ENCODE measurements around the gene CHMP6. TPM values are rescaled to one million over a fixed set of nuclear protein-coding genes. Genes with fewer than 3 reads are reported as not detected.

CHMP6 gene
- total RNA-seq, 1 donor from 2014 or later = 19.0 TPM

DNA sequence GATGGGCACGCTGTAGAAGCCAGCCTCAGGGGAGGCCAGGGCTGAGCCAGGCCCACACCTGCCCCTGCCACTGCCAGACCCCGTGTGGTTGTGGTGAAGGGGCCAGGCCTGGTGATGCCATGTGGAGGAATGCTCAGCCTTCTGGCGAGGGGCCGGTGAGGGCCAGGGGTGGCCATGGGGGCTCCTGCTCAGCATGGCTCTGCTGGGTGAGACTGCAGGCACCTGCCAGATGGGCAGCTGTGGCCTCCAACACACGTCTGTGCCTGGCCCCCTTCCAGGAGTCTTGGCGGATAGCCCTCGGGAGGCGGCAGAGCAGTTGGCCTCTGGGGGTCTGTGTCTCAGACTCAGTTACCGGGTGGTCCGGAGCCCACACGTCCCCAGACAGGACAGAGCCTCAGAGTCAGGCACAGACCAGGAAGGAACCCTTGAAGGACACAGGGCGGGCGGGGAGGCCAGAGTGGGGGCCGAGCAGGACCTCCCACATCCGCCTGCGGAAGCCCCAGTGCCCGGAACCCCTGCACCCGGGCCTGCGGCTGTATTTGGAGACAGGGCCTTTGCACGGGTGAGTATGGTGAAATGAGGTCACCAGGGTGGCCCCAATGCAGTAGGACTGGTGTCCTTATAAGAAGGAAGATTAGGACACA, 22.5 kb upstream of the CHMP6 start:
- DNase-seq (ENCODE audit: missing footprints) (no peak), ATAC-seq (peak; percentile 3)
- intact Hi-C loops (cut with DNase I) = no loop called here

DNA sequence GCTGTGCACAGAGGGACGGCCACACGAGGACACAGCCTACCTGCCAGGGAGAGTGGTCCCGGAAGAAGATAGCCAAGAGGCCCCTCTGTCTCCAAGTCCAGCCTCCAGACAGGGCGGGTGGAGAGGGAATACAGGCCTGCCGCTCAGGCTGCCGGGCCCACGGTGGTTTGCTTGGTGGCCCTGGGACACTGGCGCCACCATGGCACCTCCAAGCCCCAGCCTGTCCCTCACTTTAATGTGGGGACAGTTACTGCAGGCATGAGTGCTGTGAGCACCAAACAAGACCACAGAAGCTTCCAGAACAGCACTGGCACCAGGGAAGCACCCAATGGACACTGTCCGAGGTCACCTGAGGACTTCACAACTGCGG, 22.0 kb upstream of the CHMP6 start:
- intact Hi-C loops (cut with DNase I) = no loop called here
- ATAC-seq = no peak
- DNase-seq (ENCODE audit: missing footprints) = no peak

DNA sequence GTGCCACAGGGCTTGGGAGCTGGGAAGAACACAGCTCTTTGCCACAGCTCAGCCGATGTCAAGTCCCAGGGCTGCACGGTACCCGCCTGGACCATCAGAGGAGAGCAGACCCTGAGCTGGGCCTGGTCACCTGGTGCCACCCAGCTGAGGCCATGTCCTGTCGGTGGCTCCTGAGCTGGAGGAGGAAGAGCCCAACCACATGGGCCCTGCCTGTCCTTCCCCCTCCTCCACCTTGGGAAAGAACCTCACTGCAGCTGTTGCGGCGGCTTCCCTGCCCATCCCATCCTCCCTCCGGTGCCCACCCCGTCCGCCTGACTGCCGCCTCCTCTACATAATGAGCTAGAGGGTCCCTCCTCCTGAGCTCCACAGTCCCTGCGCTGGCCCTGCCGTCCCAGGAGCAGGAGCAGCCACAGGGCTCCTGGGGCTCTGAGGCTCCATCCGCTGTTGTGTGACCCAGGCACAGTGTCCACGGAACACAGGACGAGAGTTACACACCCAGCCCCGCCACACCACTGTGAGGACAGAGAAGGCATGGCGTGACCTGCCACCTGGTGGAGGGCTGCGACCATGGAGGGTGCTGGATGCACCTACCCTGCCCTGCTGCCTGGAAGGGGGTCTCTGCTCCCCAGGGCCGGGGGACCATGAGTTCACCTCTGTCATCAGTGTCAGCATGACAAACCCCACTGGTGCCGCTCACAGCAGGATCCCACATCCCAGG, 21.4 kb upstream of the CHMP6 start:
- DNase-seq (ENCODE audit: missing footprints) = no peak
- ATAC-seq = peak; percentile 71
- intact Hi-C loops (cut with DNase I) = no loop called here

DNA sequence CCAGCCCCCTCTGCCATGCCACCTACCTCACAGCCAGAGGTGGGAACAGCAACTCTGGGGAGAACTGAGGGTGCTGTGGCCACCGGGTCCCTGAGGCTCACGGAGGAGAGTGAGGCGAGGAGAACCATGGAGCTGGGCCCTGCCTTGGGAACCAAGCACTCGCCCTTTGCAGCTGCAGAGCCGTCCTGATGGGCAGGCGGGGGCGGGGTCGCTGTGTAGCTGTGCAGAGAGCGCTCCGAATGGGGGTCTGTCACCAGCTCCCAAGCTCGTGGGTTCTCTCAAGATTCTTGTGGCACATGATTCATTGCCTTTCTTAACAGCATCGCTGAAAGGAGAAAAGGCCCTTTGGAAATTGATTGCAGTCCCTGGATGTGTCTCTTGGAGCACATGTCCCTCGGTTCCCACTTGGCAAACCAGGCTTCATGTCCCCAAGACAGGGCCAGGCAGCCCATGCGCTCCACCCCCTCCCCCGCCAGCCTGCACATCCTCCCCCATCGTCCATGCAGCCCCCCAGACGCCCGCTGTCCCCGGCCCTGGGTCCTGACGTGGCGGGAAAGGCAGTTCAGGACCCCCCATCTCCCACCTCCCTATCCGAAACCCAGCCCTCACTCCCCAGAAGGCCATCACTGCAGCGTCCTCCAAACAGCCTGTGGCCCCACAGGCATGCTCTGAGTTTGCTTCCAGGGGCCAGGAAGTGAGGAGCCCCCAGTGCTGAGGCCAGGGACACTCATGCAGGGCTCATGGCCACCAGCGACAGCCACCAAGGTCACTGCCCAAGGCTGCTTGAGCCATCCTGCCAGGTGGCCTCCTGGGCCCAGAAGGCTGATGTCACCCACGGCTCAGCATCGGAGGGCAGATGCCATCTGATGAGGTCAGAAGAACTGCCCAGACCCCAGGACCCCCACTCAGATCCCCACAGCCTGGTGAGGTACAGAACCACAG, 20.6 kb upstream of the CHMP6 start:
- no peak for ATAC-seq
- DNase-seq (ENCODE audit: missing footprints) = no peak
- intact Hi-C loops (cut with DNase I) = no loop called here

DNA sequence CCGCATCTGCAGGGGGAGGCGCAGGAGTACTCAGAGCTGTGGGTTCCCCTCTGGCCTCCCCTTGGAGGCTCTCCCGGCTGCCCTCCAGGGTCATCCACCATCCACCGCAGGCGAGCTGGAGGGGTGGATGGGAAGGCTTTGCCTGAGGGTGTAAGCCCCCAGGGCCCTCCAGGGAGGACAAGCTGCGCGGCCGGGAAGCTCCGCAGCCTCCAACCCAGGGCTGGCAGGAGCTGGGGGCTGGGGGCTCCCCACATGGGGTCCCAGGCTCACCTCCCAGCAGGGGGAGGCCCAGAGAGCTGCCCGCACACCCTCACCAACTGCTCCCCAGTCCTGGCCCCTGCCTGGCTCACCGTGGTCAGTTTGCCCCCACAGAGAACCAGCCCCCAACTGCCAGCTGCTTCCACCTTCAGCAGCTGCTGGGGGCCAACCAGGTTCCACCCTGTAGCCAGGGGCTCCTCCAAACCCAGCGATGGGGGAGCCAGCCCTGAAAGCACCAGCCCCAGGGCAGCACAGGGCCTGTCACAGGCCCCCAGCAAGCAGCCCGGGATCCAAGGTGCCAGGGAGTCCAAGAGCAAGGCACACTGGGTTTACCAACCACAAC, 19.8 kb upstream of the CHMP6 start:
- intact Hi-C loops (cut with DNase I) = no loop called here
- no peak for DNase-seq (ENCODE audit: missing footprints)

DNA sequence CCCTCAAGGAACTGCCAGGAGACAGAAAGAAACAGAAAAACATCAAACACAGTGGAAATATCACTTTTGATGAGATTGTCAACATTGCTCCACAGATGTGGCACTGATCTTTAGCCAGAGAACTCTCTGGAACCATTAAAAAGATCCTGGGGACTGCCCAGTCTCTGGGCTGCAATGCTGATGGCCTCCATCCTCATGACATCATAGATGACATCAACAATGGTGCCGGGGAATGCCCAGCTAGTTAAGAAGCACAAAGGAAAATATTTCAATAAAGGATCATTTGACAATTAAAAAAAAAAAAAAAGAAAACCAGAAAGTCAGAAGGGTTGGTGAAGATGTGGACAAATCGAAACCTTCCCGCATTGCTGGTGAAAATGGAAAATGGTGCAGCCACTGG, 14.9 kb upstream of the CHMP6 start:
- intact Hi-C loops (cut with DNase I) = no loop called here
- DNase-seq (ENCODE audit: missing footprints) (no peak), ATAC-seq (no peak)

More for the DNA sequence above, 19.8 kb upstream of the CHMP6 start:
- ATAC-seq = no peak

DNA sequence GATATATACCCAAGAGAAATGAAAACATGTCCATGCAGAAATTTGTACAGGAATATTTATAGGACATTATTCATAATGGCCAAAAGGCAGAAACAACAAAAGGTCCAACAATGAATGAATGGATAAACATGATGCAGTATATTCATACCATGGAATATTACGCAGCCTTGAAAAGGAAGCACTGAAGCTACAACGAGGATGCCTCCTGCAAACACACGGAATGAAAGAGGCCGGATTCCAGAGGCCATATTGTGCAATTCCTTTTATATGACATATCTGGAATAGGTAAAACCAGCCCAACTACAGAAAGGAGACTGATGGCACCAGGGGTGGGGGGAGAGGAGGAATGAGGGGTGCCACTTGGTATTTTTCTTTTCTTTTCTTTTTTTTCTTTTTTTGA, 14.5 kb upstream of the CHMP6 start:
- DNase-seq (ENCODE audit: missing footprints) (no peak), ATAC-seq (no peak)
- intact Hi-C loops (cut with DNase I) = no loop called here

DNA sequence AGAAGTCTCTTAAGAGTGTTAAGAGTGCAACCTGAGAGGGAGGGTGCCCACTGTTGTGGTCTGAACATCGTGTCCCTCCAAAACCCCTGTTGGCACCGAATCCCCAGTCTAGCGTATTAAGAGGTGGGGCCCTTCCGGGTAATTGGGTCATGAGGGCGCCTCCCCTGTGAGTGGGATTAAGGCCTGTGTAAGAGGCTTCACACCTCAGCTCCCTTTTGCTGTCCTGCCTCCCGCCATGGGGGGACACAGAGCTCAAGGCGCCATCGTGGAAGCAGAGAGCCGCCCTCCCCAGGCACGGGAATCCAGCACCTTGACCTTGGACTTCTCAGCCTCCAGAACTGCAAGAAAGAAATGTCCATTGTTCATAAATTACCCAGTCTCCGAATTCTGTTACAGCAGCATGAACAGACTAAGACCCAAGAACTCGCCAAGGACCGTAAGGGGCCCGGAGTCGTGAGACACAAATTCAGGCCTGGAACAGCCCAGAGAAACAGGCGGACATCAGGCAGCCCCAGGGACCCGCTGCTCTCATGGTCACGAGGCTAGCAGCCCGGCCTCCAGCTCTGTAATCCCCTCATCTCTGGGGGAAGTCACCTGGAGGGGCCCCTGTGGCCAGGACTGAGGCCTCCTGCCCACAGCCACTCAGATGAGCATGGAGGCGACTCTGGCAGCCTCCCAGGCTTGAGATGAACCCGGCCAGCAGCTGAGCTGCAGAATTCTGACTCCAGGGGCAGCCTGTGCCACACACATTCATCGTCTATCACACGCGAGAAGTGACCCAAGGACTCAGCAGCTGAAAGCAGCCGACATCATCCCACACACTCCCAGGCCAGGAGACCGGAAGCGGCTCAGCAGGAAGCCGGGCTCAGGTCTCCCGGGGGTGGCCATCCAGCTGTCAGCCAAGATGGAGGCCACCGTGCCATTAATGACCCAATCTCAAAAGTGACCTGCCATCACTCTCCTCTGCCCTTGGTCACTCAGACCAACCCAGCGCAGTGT, 12.8 kb upstream of the CHMP6 start:
- DNase-seq (ENCODE audit: missing footprints) (no peak), ATAC-seq (no peak)
- intact Hi-C loops (cut with DNase I) = no loop called here

DNA sequence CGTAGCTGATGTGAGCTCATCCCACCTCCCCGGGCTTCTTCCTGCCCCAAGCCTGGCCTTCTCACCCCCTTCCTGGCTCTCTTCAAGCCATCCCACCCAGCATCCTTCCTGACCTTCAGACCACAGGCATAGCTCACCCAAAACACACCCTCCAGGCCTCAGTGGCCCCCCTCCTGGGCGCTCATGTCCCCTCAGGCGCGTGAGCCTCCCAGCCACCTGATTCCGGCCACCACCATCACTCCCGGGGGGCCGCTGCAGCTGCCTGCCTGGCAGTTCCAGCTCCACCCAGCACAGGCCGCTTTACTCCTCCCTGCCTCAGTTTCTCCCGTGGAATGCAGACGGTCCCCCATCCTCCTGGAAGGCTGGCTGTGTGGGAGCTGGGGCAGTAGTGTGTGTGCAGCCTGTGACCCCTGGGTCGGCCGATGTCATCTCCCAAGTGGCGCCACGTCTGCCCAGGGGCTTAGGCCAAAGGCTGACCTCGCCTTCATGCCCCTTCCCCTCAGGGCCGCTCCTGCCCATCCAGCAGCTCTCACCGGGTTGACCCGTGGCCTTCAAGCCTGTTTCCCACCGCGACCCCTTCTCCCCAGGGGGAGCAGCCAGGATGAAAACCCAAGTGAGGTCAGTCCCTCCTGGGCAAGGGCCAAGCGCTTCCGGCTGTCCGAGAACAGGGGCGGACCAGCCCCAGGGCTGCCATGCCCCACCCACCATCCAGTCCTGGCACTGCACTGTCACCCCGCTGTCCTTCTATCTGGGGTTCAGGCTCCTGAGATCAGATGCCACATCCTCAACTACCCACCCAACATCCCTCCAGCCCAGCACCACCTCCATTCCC, 11.9 kb upstream of the CHMP6 start:
- intact Hi-C loops (cut with DNase I) = loop anchor here (2.0 to 5.0 kb wide), 2 partner anchors 112 to 553 kb away; no protein-coding TSS in a partner anchor
- ATAC-seq (no peak), DNase-seq (ENCODE audit: missing footprints) (peak; percentile 50)

DNA sequence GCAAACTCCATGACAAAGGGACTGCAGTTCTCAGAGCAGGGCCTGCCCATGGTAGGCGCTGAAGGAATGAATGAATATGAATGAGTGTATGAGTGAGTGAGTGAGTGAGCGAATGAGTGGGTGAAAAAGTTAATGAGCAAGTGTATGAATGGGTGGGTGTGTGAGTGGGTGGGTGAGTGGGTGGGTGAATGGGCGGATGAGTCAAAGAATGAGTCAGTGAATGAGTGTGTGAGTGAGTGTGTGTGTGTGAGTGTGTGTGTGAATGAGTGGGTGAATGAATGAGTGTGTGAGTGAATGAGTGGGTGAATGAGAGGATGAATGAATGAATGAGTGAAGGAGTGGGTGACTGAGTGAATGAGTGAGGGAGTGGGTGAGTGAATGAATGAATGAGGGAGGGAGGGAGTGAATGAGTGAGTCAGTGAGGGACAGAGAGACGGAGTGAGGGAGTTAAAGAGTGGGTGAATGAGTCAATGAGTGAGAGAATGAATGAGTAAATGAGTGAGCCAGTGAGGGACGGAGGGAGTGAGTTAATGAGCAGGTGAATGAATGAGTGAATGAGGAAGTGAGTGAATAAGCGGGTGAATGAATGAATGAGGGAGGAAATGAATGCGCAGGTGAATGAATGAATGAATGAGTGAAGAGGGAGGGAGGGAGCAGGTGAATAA, 11.1 kb upstream of the CHMP6 start:
- intact Hi-C loops (cut with DNase I) = loop anchor here (2.0 to 5.0 kb wide), 2 partner anchors 113 to 554 kb away; no protein-coding TSS in a partner anchor
- DNase-seq (ENCODE audit: missing footprints) (no peak), ATAC-seq (no peak)

DNA sequence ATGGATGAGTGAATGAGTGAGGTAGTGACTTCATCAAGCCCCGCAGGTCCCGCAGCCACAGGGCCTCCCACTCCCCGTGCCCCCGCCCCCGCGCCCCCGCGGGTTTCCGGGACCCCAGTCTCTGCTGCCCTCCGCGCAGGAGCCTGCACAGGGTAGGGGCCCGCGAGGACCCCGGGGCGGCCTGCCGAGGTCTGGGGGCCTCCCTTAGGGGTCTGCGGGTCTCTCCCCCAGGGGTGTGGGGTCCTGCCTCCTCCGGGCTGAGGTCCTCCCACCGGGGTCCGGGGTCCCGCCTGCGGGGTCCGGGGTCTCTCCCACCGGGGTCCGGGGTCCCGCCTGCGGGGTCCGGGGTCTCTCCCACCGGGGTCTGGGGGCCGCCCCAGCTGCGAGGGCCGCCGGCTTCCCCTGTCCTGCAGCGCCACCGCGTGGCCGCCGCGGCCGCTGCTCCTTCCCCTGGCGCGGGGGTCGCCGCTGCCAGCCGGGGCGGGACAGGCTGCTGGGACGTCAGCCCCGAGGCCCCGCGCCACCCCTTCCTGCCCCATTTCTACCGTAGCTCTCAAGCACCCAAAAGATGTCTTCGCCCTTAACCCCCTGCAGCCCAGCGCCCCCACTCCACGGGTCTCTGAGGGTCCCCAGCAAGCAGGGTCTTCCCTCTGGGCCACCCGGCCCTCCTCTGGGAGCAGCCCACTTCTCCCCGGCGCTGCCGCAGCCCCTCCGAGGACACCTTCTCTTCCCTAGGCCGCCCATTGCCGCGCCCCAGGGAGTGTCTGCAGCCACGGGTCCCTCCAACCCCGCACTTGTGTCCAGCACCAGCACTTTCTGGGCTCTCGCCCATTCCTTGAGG, 10.4 kb upstream of the CHMP6 start:
- intact Hi-C loops (cut with DNase I) = loop anchor here (2.0 to 5.0 kb wide), 2 partner anchors 114 to 554 kb away; no protein-coding TSS in a partner anchor
- no peak for ATAC-seq
- DNase-seq (ENCODE audit: missing footprints) = no peak

DNA sequence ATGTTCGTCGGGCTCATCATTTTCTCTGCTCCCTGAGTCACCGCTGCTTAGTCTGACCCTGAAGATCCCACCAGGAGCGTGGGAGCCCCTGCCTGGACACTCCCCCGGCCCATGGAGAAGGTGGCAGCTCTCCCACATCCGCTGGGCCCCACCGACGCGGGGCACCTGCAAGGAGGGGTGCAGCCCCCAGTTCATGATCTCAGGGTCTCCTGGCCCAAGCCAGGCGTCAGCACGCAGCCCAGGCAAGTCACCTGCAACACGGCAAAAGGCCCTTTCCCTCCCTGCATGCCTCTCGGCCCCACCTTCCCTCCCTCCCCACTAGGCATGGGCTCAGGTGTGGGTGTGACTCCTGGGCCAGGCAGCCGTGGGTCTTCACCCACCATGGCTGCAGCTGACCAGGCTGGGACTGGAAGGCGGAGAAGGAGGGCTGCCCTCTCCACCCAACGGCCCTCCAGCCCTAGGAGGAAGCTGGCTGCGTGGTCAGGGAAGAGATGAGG, 9.7 kb upstream of the CHMP6 start:
- ATAC-seq (no peak), DNase-seq (ENCODE audit: missing footprints) (peak; percentile 33)
- intact Hi-C loops (cut with DNase I) = loop anchor here (2.0 to 5.0 kb wide), 2 partner anchors 115 to 555 kb away; no protein-coding TSS in a partner anchor

DNA sequence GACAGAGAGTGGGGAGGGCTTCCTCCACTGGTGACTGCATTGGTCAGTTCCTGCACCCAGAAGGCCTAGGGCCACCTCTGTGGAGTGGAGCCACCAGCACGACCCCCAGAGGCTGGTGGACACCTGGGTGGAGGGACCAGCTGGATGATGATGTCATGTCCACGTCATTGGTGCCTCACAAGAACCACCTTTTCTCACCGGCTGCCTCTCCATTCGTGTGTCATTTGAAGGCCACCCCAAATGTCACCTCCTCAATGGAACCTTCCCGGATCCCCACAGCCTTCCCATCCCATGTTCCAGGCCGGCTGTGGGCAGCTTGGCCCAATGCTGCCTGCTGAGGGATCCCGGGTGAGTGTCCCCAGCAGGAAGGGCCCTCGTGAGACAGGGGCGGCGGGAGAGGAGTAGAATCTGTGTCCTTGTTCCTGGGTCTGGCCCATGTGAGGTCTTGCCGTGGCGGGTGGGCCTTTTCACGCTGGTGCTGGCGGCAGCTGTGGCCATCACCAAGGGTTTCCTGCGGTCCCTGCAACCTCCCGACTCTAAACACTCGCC, 9.1 kb upstream of the CHMP6 start:
- ATAC-seq = no peak
- peak; percentile 9 for DNase-seq (ENCODE audit: missing footprints)
- intact Hi-C loops (cut with DNase I) = loop anchor here (5.0 kb wide), 1 partner anchor 115 kb away; no protein-coding TSS in a partner anchor

DNA sequence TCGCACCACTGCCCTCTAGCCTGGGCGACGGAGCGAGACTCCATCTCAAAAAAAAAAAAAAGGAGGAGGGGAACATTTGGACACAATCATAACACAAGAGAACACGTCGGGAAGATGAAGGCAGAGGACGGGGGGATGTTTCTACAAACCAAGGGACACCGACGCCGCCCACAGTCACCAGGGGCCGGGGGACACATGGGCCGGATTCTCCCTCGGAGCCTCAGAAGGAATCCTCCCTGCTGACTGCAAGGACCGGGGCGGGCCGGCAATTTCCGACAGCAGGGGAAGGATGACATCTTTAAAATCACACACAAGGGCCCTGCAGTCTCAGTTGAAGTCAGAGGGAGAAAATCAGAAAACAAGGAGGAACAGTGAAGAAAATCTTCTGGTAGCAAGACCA, 8.1 kb upstream of the CHMP6 start:
- DNase-seq (ENCODE audit: missing footprints) (peak; percentile 22), ATAC-seq (no peak)
- intact Hi-C loops (cut with DNase I) = loop anchor here (5.0 kb wide), 1 partner anchor 116 kb away; no protein-coding TSS in a partner anchor

DNA sequence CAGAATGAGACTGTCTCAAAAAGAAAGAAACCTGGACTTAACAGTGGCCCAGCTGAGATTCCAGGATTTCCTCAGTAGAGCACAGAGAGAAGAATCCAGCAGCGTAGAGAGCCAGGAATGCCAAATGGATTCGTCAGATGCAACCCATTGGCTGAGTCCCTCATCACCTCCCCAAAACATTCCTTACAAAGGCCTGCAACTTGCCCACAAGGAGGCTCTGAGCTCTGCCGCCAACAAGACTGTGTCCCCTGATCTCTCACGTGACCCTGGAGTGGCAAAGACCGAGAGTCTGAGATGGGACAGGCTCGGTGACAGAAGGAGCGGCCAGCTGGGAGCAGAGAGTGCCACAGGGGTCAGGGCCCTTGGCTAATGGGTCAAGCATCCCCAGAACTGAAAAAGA, 6.9 kb upstream of the CHMP6 start:
- ATAC-seq (no peak), DNase-seq (ENCODE audit: missing footprints) (peak; percentile 15)
- intact Hi-C loops (cut with DNase I) = loop anchor here (5.0 kb wide), 1 partner anchor 117 kb away; no protein-coding TSS in a partner anchor
